Caco-2 (cell line): Measurements from ENCODE around the gene ST6GALNAC3. TPM values are rescaled to one million over a fixed set of nuclear protein-coding genes. Genes with fewer than 3 reads are reported as not detected.

Source experiments
- BruUV-seq: library from RNA; stranded (reverse); fragments of 400-500 nt; replicated peaks from 2 replicates; lab custom pipeline; 2021; lab: Mats Ljungman, UMichigan
- CTCF ChIA-PET: fragments of 300-600 bp; sonication (Branson Sonifier 250); formaldehyde crosslinking; loops from one replicate; lab custom pipeline; 2022; ENCODE audit warnings: antibody characterized with exemption; lab: Charles Lee
- POLR2A ChIA-PET: fragments of 300-600 bp; sonication (Branson Sonifier 250); formaldehyde crosslinking; loops from one replicate; lab custom pipeline; 2022; ENCODE audit warnings: antibody characterized with exemption; lab: Charles Lee
- DNase-seq, 2 experiments: peaks; one replicate each; pipeline versions ENCODE4 v3.0.0 to v3.0.0-alpha.2; 2020 to 2022
- H3K27me3 ChIP-seq: replicated peaks from 2 replicates; pipeline ENCODE4 v1.6.0; 2011; ENCODE audit warnings: low read length; ENCODE audit not compliant: control insufficient read depth, insufficient read depth
- H3K36me3 ChIP-seq: 2 replicates; pipeline ENCODE4 v1.5.1; 2011; ENCODE audit warnings: low read length; ENCODE audit not compliant: control insufficient read depth, insufficient read depth
- H3K4me1 ChIP-seq: fragments of 250-450 bp; sonication (Bioruptor Pico); 2 replicates; pipeline ENCODE4 v1.5.1; 2020; ENCODE audit warnings: mild to moderate bottlenecking
- H3K4me3 ChIP-seq: 2 replicates; pipeline ENCODE4 v1.5.1; 2011; ENCODE audit warnings: low read depth, mild to moderate bottlenecking, control low read depth, low read length
- H3K9me3 ChIP-seq: fragments of 250-450 bp; sonication (Bioruptor Pico); 2 replicates; pipeline ENCODE4 v1.5.1; 2020; ENCODE audit warnings: mild to moderate bottlenecking, moderate library complexity
- H3K27ac Mint-ChIP-seq: one replicate; pipeline ENCODE4 v1.8.0; 2022; ENCODE audit warnings: mixed read lengths; ENCODE audit not compliant: unreplicated experiment
- H3K27me3 Mint-ChIP-seq: one replicate; pipeline ENCODE4 v1.8.0; 2022; ENCODE audit warnings: mixed read lengths; ENCODE audit not compliant: insufficient read depth, unreplicated experiment
- H3K36me3 Mint-ChIP-seq: one replicate; pipeline ENCODE4 v1.8.0; 2022; ENCODE audit warnings: mild to moderate bottlenecking, mixed read lengths; ENCODE audit not compliant: insufficient read depth, unreplicated experiment
- H3K4me1 Mint-ChIP-seq: one replicate; pipeline ENCODE4 v1.8.0; 2022; ENCODE audit warnings: low read depth, mixed read lengths; ENCODE audit not compliant: unreplicated experiment
- H3K4me3 Mint-ChIP-seq: one replicate; pipeline ENCODE4 v1.8.0; 2022; ENCODE audit warnings: mild to moderate bottlenecking, moderate library complexity, mixed read lengths; ENCODE audit not compliant: unreplicated experiment
- H3K9me3 Mint-ChIP-seq: one replicate; pipeline ENCODE4 v1.8.0; 2022; ENCODE audit warnings: mixed read lengths; ENCODE audit not compliant: unreplicated experiment
- intact Hi-C: fragments of 100-400 bp; cut with micrococcal nuclease; formaldehyde crosslinking; loops from one replicate; pipeline ENCODE4 v1.10.0; 2022; ENCODE audit not compliant: unreplicated experiment
- total RNA-seq: library from RNA; stranded (reverse); gene quantifications from 2 replicates; pipeline ENCODE4 v1.2.3, GENCODE V29; 2022
- TF ChIP-seq, protein P1 (sequence below), 2 experiments: fragments of 200-600 bp in 1 of 2; IDR thresholded peaks; 1 replicate in 1 of 2; 2 replicates in 1 of 2; pipeline versions ENCODE4 v1.5.1 to v1.8.0; 2011 to 2022; ENCODE audit warnings: antibody characterized with exemption in 1 of 2, control low read depth in 1 of 2, inconsistent platforms in 1 of 2, low read depth in 1 of 2, low read length in 1 of 2, mild to moderate bottlenecking in 1 of 2, moderate library complexity in 1 of 2; ENCODE audit not compliant: insufficient read depth in 1 of 2, severe bottlenecking in 1 of 2, unreplicated experiment in 1 of 2

The ST6GALNAC3 gene
- total RNA-seq, 1 experiment from 2014 or later = 16.0 TPM

DNA sequence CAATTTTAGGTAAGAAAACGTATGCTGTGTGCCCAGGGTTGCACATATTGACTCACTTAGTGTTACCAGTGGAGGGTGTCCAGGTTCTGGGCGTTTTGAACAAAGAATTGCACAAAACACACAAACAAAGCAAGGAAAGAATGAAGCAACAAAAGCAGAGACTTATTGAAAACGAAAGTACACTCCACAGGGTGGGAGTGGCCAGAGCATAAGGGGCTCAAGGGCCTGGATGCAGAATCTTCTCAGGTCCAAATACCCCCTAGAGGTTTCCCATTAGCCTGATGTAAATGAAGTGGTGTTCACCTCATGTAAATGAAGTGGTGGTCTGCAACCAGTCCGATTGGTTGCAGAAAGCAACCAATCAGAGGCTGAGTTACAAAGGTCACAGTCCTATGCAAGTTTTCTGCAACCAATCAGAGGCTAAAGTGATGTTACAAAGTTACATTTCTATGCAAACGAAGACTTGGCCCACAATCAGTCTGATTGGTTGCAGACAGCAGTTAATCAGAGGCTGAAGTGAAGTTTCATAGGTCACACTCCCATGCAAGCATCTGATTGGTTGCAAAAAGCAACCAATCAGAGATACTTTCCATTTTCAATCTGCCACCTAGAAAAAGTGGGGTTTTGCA is 228.3 kb downstream of the ST6GALNAC3 start:
- Histone ChIP-seq H3K4me3 (no peak overlapping the region), H3K27me3 (no peaks in the 10 kb centered on the region), H3K36me3 (no peaks in the 10 kb centered on the region), H3K9me3 (no peaks in the 10 kb centered on the region), H3K4me1 (no peaks in the 10 kb centered on the region)
- TF ChIP-seq, protein P1, sequence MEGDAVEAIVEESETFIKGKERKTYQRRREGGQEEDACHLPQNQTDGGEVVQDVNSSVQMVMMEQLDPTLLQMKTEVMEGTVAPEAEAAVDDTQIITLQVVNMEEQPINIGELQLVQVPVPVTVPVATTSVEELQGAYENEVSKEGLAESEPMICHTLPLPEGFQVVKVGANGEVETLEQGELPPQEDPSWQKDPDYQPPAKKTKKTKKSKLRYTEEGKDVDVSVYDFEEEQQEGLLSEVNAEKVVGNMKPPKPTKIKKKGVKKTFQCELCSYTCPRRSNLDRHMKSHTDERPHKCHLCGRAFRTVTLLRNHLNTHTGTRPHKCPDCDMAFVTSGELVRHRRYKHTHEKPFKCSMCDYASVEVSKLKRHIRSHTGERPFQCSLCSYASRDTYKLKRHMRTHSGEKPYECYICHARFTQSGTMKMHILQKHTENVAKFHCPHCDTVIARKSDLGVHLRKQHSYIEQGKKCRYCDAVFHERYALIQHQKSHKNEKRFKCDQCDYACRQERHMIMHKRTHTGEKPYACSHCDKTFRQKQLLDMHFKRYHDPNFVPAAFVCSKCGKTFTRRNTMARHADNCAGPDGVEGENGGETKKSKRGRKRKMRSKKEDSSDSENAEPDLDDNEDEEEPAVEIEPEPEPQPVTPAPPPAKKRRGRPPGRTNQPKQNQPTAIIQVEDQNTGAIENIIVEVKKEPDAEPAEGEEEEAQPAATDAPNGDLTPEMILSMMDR (IDR thresholded peaks at IDR 0.05; ENCODE audit: insufficient read depth in 1 of 2, low read depth in 1 of 2, low read length in 1 of 2, severe bottlenecking in 1 of 2, unreplicated experiment in 1 of 2) = no peak
- DNase-seq = no peak
- ChIA-PET CTCF (no interaction called here), POLR2A (no interaction called here)
- Mint-ChIP-seq H3K4me1 (no peaks in the 10 kb centered on the region), H3K4me3 (no peak overlapping the region), H3K36me3 (no peaks in the 10 kb centered on the region), H3K27ac (no peak overlapping the region), H3K9me3 (no peaks in the 10 kb centered on the region), H3K27me3 (no peaks in the 10 kb centered on the region)
- intact Hi-C loops = no loop called here
- no TSS peak for BruUV-seq

DNA sequence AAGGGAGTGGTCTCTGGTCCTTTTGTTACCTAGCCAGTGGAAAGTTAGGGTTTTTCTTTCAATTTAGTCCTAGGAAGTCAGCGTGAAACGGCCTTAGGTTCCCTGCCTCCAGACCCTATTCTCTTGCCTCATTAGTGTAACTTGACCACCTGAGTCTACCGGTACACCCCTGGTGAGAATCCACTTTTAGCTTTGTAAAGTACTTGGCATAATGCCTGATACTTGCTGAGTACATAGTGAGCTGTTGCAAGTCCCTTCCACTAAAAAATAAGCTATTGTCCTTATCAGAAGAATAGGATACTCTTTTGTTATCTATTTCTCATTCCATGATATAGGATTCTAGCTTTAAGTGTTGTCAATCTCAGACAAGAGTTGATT is 228.8 kb downstream of the ST6GALNAC3 start:
- Histone ChIP-seq H3K4me3 (no peak overlapping the region), H3K36me3 (no peaks in the 10 kb centered on the region), H3K4me1 (no peaks in the 10 kb centered on the region), H3K9me3 (no peaks in the 10 kb centered on the region), H3K27me3 (no peaks in the 10 kb centered on the region)
- Mint-ChIP-seq H3K36me3 (no peaks in the 10 kb centered on the region), H3K4me1 (no peaks in the 10 kb centered on the region), H3K27ac (no peak overlapping the region), H3K27me3 (no peaks in the 10 kb centered on the region), H3K9me3 (no peaks in the 10 kb centered on the region), H3K4me3 (no peak overlapping the region)
- CTCF ChIA-PET = no interaction called here
- TF ChIP-seq, protein P1 (IDR thresholded peaks at IDR 0.05; ENCODE audit: insufficient read depth in 1 of 2, low read depth in 1 of 2, low read length in 1 of 2, severe bottlenecking in 1 of 2, unreplicated experiment in 1 of 2) = no peak
- intact Hi-C loops = no loop called here
- no TSS peak for BruUV-seq
- no peak for DNase-seq
- POLR2A ChIA-PET = no interaction called here

DNA sequence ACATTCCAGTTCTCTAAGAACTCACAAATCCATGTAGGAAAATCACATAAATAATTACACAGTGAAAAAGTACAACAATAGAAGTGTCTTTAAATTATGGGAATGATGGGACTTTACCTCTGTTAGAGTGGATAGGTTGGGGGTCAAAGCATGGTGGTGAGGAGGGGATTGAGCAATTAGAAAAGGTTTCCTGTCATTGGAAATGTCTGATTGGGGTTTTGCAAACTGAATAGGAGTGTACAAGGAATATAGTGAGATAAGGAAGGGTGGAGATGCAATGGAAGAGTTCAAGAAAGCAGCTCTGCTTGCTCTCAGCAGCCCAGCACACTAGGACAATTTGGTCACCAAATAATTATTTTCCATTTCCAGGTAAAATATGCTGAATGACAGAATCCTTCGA is 238.8 kb downstream of the ST6GALNAC3 start:
- Histone ChIP-seq H3K4me1 (no peaks in the 10 kb centered on the region), H3K4me3 (no peak overlapping the region), H3K27me3 (no peaks in the 10 kb centered on the region), H3K9me3 (no peaks in the 10 kb centered on the region), H3K36me3 (no peaks in the 10 kb centered on the region)
- ChIA-PET POLR2A (no interaction called here), CTCF (no interaction called here)
- H3K9me3 Mint-ChIP-seq = no peaks in the 10 kb centered on the region
- no peaks in the 10 kb centered on the region for H3K27me3 Mint-ChIP-seq
- TF ChIP-seq, protein P1 (IDR thresholded peaks at IDR 0.05; ENCODE audit: insufficient read depth in 1 of 2, low read depth in 1 of 2, low read length in 1 of 2, severe bottlenecking in 1 of 2, unreplicated experiment in 1 of 2) = no peak
- no peak overlapping the region for H3K4me3 Mint-ChIP-seq
- BruUV-seq = no TSS peak
- H3K36me3 Mint-ChIP-seq = peaks cover 5% of the 10 kb centered on the region
- intact Hi-C loops = no loop called here
- DNase-seq = no peak
- H3K27ac Mint-ChIP-seq = no peak overlapping the region
- no peaks in the 10 kb centered on the region for H3K4me1 Mint-ChIP-seq
